HepG2 (cell line): ENCODE results near the gene DDX43. TPM values are rescaled to one million over a fixed set of nuclear protein-coding genes. Genes with fewer than 3 reads are reported as not detected.

ENCODE experiments used
- ATAC-seq: fragments of 200-7000 bp; cut with Tn5 transposase; 3 replicates; pipeline ENCODE4 v1.9.1; 2020; ENCODE audit warnings: mild to moderate bottlenecking, moderate library complexity
- BruUV-seq: library from RNA; stranded (reverse); fragments of 400-500 nt; replicated peaks from 2 replicates; lab custom pipeline; 2021; lab: Mats Ljungman, UMichigan
- CTCF ChIA-PET: fragments of 300-600 bp; formaldehyde crosslinking; extraction: SDS; loops from one replicate; lab custom pipeline; 2021; ENCODE audit warnings: low total read pairs, inconsistent platforms, low intra/inter-chr PET ratio; lab: Yijun Ruan, JAX
- POLR2A ChIA-PET: fragments of 350-600 bp; sonication (Branson Sonifier 250); formaldehyde crosslinking; loops from one replicate; lab custom pipeline; 2020; ENCODE audit warnings: antibody characterized with exemption, inconsistent platforms; lab: Yijun Ruan, JAX
- DNase-seq: peaks from one replicate; pipeline ENCODE4 v3.0.0-alpha.2; 2015; ENCODE audit warnings: low spot score
- FAIRE-seq: peaks from 3 replicates; lab custom pipeline; 2011; peaks lifted over from hg19 to GRCh38; lab: Jason Lieb, UNC
- H2AFZ ChIP-seq: one replicate; pipeline ENCODE4 v1.6.1; 2011; ENCODE audit warnings: low read length, inconsistent platforms
- H3K27ac ChIP-seq: fragments of 300-600 bp; 3 replicates; pipeline ENCODE4 v1.8.0; 2011; ENCODE audit warnings: mixed run types, mild to moderate bottlenecking, mixed read lengths, low read length, inconsistent platforms; ENCODE audit not compliant: insufficient read depth; ENCODE audit errors: extremely low read length
- H3K27me3 ChIP-seq, 2 experiments: fragments of 200-600 bp in 1 of 2; 2 replicates in 1 of 2; 3 replicates in 1 of 2; pipeline versions ENCODE4 v1.6.0 to v1.8.0; 2011; ENCODE audit warnings: low read length in 2 of 2, mild to moderate bottlenecking in 2 of 2, moderate library complexity in 2 of 2, inconsistent platforms in 1 of 2; ENCODE audit not compliant: insufficient read depth in 2 of 2, control insufficient read depth in 1 of 2
- H3K36me3 ChIP-seq, 2 experiments: fragments of 200-600 bp in 1 of 2; replicated peaks in 1 of 2; 2 replicates in 1 of 2; 3 replicates in 1 of 2; pipeline versions ENCODE4 v1.5.1 to v1.8.0; 2011; ENCODE audit warnings: low read length in 2 of 2, inconsistent platforms in 1 of 2; ENCODE audit not compliant: insufficient read depth in 2 of 2, control insufficient read depth in 1 of 2
- H3K4me1 ChIP-seq: 2 replicates; pipeline ENCODE4 v1.5.1; 2012; ENCODE audit warnings: low read length, inconsistent platforms; ENCODE audit not compliant: insufficient read depth
- H3K4me2 ChIP-seq: 2 replicates; pipeline ENCODE4 v1.6.0; 2011; ENCODE audit warnings: low read depth, low read length, inconsistent platforms
- H3K4me3 ChIP-seq, 3 experiments: fragments of 200-600 bp in 1 of 3; sonication (generic), shearing (Covaris generic) in 1 of 3; replicated peaks in 1 of 3; 2 replicates each; pipeline ENCODE4 v1.5.1; 2011 to 2016; ENCODE audit warnings: low read length in 3 of 3, inconsistent platforms in 2 of 3, low read depth in 2 of 3, mild to moderate bottlenecking in 2 of 3, control low read depth in 1 of 3, mixed read lengths in 1 of 3; ENCODE audit not compliant: insufficient read depth in 1 of 3
- H3K79me2 ChIP-seq: one replicate; pipeline ENCODE4 v1.6.1; 2011; ENCODE audit warnings: low read length, inconsistent platforms; ENCODE audit not compliant: insufficient read depth
- H3K9ac ChIP-seq: 2 replicates; pipeline ENCODE4 v1.6.0; 2011; ENCODE audit warnings: mild to moderate bottlenecking, low read depth, low read length, inconsistent platforms; ENCODE audit not compliant: insufficient read depth
- H3K9me3 ChIP-seq: 2 replicates; pipeline ENCODE4 v1.5.1; 2012; ENCODE audit warnings: mild to moderate bottlenecking, low read length
- H4K20me1 ChIP-seq: 2 replicates; pipeline ENCODE4 v1.6.0; 2011; ENCODE audit warnings: inconsistent platforms, mild to moderate bottlenecking, low read length, moderate library complexity; ENCODE audit not compliant: insufficient read depth
- ARHGAP35 ChIP-seq: sonication (generic); formaldehyde crosslinking; IDR thresholded peaks from 2 replicates; pipeline ENCODE4 v1.9.0; 2022; ENCODE audit warnings: mild to moderate bottlenecking, inconsistent platforms, moderate library complexity, missing genetic modification reagents, borderline replicate concordance
- DNMT3B ChIP-seq: conservative IDR thresholded peaks from 2 replicates; pipeline ENCODE4 v1.6.1; 2016; ENCODE audit warnings: missing biosample characterization, control low read depth
- FOXJ3 ChIP-seq: sonication (generic); formaldehyde crosslinking; IDR thresholded peaks from 2 replicates; pipeline ENCODE4 v1.4.0; 2020; ENCODE audit warnings: missing genetic modification reagents, mild to moderate bottlenecking, borderline replicate concordance
- GLMP ChIP-seq: sonication (generic); formaldehyde crosslinking; IDR thresholded peaks from 2 replicates; pipeline ENCODE4 v1.9.0; 2021; ENCODE audit warnings: missing genetic modification reagents, mild to moderate bottlenecking, borderline replicate concordance
- MTERF4 ChIP-seq: sonication (generic); formaldehyde crosslinking; IDR thresholded peaks from 2 replicates; pipeline ENCODE4 v1.8.0; 2023; ENCODE audit warnings: mild to moderate bottlenecking, missing genetic modification reagents
- PRDM10 ChIP-seq: sonication (generic); formaldehyde crosslinking; IDR thresholded peaks from 2 replicates; pipeline ENCODE4 v1.4.0; 2020; ENCODE audit warnings: low read depth, missing genetic modification reagents
- SOX13 ChIP-seq, 3 experiments: fragments of 450-650 bp in 1 of 3; sonication (generic) in 1 of 3; formaldehyde crosslinking in 1 of 3; IDR thresholded peaks in 2 of 3; conservative IDR thresholded peaks in 1 of 3; 2 replicates each; pipeline versions ENCODE4 v1.5.0 to v1.6.1; 2016 to 2020; ENCODE audit warnings: antibody characterized with exemption in 1 of 3, mild to moderate bottlenecking in 1 of 3, missing compliant biosample characterization in 1 of 3, missing genetic modification reagents in 1 of 3, moderate library complexity in 1 of 3
- XRCC5 ChIP-seq: fragments of 200-400 bp; formaldehyde crosslinking; optimal IDR thresholded peaks from 2 replicates; pipeline ENCODE3; 2017; ENCODE audit warnings: mild to moderate bottlenecking, low read length
- ZNF282 ChIP-seq: fragments of 450-650 bp; IDR thresholded peaks from 2 replicates; pipeline ENCODE4 v1.6.1; 2018; ENCODE audit not compliant: partially characterized antibody
- ZNF468 ChIP-seq: sonication (generic); formaldehyde crosslinking; IDR thresholded peaks from 2 replicates; pipeline ENCODE4 v1.8.0; 2022; ENCODE audit warnings: mild to moderate bottlenecking, moderate library complexity, missing genetic modification reagents
- ZNF775 ChIP-seq: sonication (generic); formaldehyde crosslinking; IDR thresholded peaks from 2 replicates; pipeline ENCODE4 v1.4.0; 2020; ENCODE audit warnings: missing genetic modification reagents, mild to moderate bottlenecking, moderate library complexity, borderline replicate concordance
- WGBS: methylation state at CpG from one replicate; pipeline ENCODE4 v1.1.6; 2017; ENCODE audit warnings: low lambda C conversion rate; 5-methylcytosine and 5-hydroxymethylcytosine counted together
- in situ Hi-C: cut with HindIII; loops from 2 replicates; pipeline ENCODE4 v1.10.0; 2017; ENCODE audit warnings: low pct_unique_long_range_greater_than_20kb; ENCODE audit not compliant: extremely low pct_ligation_motif_present
- intact Hi-C: fragments of 100-400 bp; cut with micrococcal nuclease; formaldehyde crosslinking; loops from one replicate; pipeline ENCODE4 v1.10.0; 2022; ENCODE audit not compliant: unreplicated experiment
- polyA plus RNA-seq, 8 experiments: library from polyadenylated mRNA; depleted of rRNA in 3 of 8; stranded (reverse) in 7 of 8; unstranded in 1 of 8; fragments of >200 nt; fragmentation: Illumina TruSeq in 4 of 8; extraction: Trizol in 4 of 8; gene quantifications; 2 replicates each; pipeline versions ENCODE4 v1.2.1 to v1.2.3, GENCODE V29; 2011 to 2016; ENCODE audit warnings: low read depth in 4 of 8, missing spikeins in 1 of 8, mixed read lengths in 1 of 8; ENCODE audit not compliant: insufficient read depth in 1 of 8
- total RNA-seq, 5 experiments: library from RNA; depleted of rRNA; stranded (reverse); fragments of >200 nt; fragmentation: Illumina TruSeq; extraction: Trizol; gene quantifications; 2 replicates each; pipeline ENCODE4 v1.2.3, GENCODE V29; 2016; ENCODE audit warnings: low read depth in 1 of 5

The DDX43 gene
- total and polyA plus RNA-seq, 2 of the 13 experiments (the other 11 are each of a cell fraction or from before 2014, with no cell fraction given) = not detected

- intact Hi-C loops (no loop called here), in situ Hi-C loops (no loop called here)
- no peak for ATAC-seq
- BruUV-seq = no TSS peak
- WGBS = 67% methylated on average over 10 of the region's 10 CpGs
- H2AFZ ChIP-seq = no peak overlapping the region
- no peak overlapping the region for H3K9ac ChIP-seq
- H3K79me2 ChIP-seq = no peaks in the 10 kb centered on the region
- H3K27me3 ChIP-seq = 0 out of 5 replicates have a peak, but pooled peaks cover 0 to 3% of the 10 kb centered on the region in 2 experiments
- no peak for DNase-seq
- no peaks in the 10 kb centered on the region for H4K20me1 ChIP-seq
- no peak overlapping the region for H3K4me3 ChIP-seq
- no peak overlapping the region for H3K27ac ChIP-seq
- TF ChIP-seq GLMP (no peak), XRCC5 (no peak), PRDM10 (CRISPR knock-in tag) (no peak), FOXJ3 (CRISPR knock-in tag) (no peak), DNMT3B (CRISPR knock-in tag) (no peak), ZNF282 (no peak), MTERF4 (no peak), ZNF775 (CRISPR knock-in tag) (no peak), ZNF468 (CRISPR knock-in tag) (no peak), ARHGAP35 (CRISPR knock-in tag) (no peak), SOX13 (IDR thresholded peaks at IDR 0.05) (no peak), SOX13 (CRISPR knock-in tag; conservative IDR thresholded peaks at IDR 0.05 in 1 of 2, IDR thresholded peaks at IDR 0.05 in 1 of 2) (no peak)
- no peak for FAIRE-seq
- no peaks in the 10 kb centered on the region for H3K36me3 ChIP-seq
- POLR2A ChIA-PET = no interaction called here
- CTCF ChIA-PET = no interaction called here
- no peak overlapping the region for H3K4me2 ChIP-seq
- no peaks in the 10 kb centered on the region for H3K4me1 ChIP-seq
- H3K9me3 ChIP-seq = no peaks in the 10 kb centered on the region
Measured at GRCh38 chr6:73395875-73396274, 1.2 kb downstream of the DDX43 start.
